HEK293 (cell line): ENCODE measurements around the gene XRCC6.

Source experiments
- CTCF ChIA-PET: fragments of 350-600 bp; formaldehyde crosslinking; extraction: SDS; loops from one replicate; lab custom pipeline; 2021; ENCODE audit warnings: antibody characterized with exemption; lab: Yijun Ruan, JAX
- POLR2A ChIA-PET: fragments of 300-600 bp; formaldehyde crosslinking; extraction: SDS; loops from one replicate; lab custom pipeline; 2020; ENCODE audit warnings: antibody characterized with exemption, inconsistent platforms; lab: Yijun Ruan, JAX
- H3K27ac ChIP-seq: fragments of 200-500 bp; sonication (Bioruptor generic); 2 replicates; pipeline ENCODE4 v1.5.1; 2014; ENCODE audit warnings: low read depth, low read length, control low read depth, inconsistent platforms; ENCODE audit errors: extremely low read depth
- H3K36me3 ChIP-seq, 2 experiments: fragments of 200-500 bp in 1 of 2; sonication (Bioruptor generic) in 1 of 2; 1 replicate in 1 of 2; 2 replicates in 1 of 2; pipeline ENCODE4 v1.5.1; 2014 to 2017; ENCODE audit warnings: inconsistent platforms in 2 of 2, low read length in 2 of 2; ENCODE audit not compliant: control insufficient read depth in 2 of 2, insufficient read depth in 1 of 2
- H3K4me1 ChIP-seq: fragments of 200-500 bp; sonication (Bioruptor generic); 2 replicates; pipeline ENCODE4 v1.5.1; 2014; ENCODE audit warnings: mild to moderate bottlenecking, low read length, inconsistent platforms; ENCODE audit not compliant: control insufficient read depth, insufficient read depth
- H3K4me3 ChIP-seq: 2 replicates; pipeline ENCODE4 v1.5.1; 2011; ENCODE audit warnings: low read depth, mild to moderate bottlenecking, control low read depth, low read length, moderate library complexity
- H3K9me3 ChIP-seq: fragments of 200-500 bp; sonication (Bioruptor generic); 2 replicates; pipeline ENCODE4 v1.5.1; 2014; ENCODE audit warnings: low read depth, low read length, inconsistent platforms; ENCODE audit not compliant: control insufficient read depth, insufficient read depth
- BCL11A ChIP-seq: fragments of 450-650 bp; formaldehyde crosslinking; IDR thresholded peaks from 2 replicates; pipeline ENCODE4 v1.5.1; 2016; ENCODE audit warnings: low read depth, missing biosample characterization, missing genetic modification characterization
- EGR2 ChIP-seq: fragments of 450-650 bp; formaldehyde crosslinking; IDR thresholded peaks from 2 replicates; pipeline ENCODE4 v1.5.1; 2016; ENCODE audit warnings: low read depth, missing biosample characterization, missing genetic modification characterization
- GLI2 ChIP-seq: fragments of 450-650 bp; formaldehyde crosslinking; IDR thresholded peaks from 2 replicates; pipeline ENCODE4; 2017; ENCODE audit warnings: missing biosample characterization, missing genetic modification characterization, low read depth, borderline replicate concordance
- ZBTB26 ChIP-seq: fragments of 450-650 bp; formaldehyde crosslinking; optimal IDR thresholded peaks from 2 replicates; pipeline ENCODE3; 2016; ENCODE audit warnings: missing biosample characterization, mild to moderate bottlenecking, missing genetic modification characterization
- ZEB2 ChIP-seq: fragments of 450-650 bp; formaldehyde crosslinking; IDR thresholded peaks from 2 replicates; pipeline ENCODE4 v1.5.1; 2016; ENCODE audit warnings: missing biosample characterization, missing genetic modification characterization
- ZFHX2 ChIP-seq: fragments of 450-650 bp; formaldehyde crosslinking; conservative IDR thresholded peaks from 2 replicates; pipeline ENCODE4 v1.5.1; 2016; ENCODE audit warnings: missing biosample characterization, missing genetic modification characterization
- ZNF112 ChIP-seq: fragments of 450-650 bp; formaldehyde crosslinking; IDR thresholded peaks from 2 replicates; pipeline ENCODE4 v1.5.0; 2017; ENCODE audit warnings: missing biosample characterization, missing genetic modification characterization
- ZNF155 ChIP-seq: fragments of 450-650 bp; formaldehyde crosslinking; IDR thresholded peaks from 2 replicates; pipeline ENCODE4 v1.5.1; 2016; ENCODE audit warnings: missing biosample characterization, missing genetic modification characterization
- ZNF18 ChIP-seq: fragments of 450-650 bp; formaldehyde crosslinking; IDR thresholded peaks from 2 replicates; pipeline ENCODE4 v1.5.1; 2016; ENCODE audit warnings: missing biosample characterization, missing genetic modification characterization
- ZNF202 ChIP-seq: fragments of 450-650 bp; formaldehyde crosslinking; IDR thresholded peaks from 2 replicates; pipeline ENCODE4 v1.5.1; 2016; ENCODE audit warnings: missing biosample characterization, missing genetic modification characterization, borderline replicate concordance
- ZNF350 ChIP-seq: fragments of 450-650 bp; formaldehyde crosslinking; IDR thresholded peaks from 2 replicates; pipeline ENCODE4 v1.5.0; 2017; ENCODE audit warnings: missing biosample characterization, mild to moderate bottlenecking, missing genetic modification characterization
- ZNF426 ChIP-seq: fragments of 450-650 bp; formaldehyde crosslinking; IDR thresholded peaks from 2 replicates; pipeline ENCODE4 v1.5.1; 2017; ENCODE audit warnings: missing biosample characterization, missing genetic modification characterization, mild to moderate bottlenecking, inconsistent platforms, moderate library complexity
- ZNF473 ChIP-seq: fragments of 450-650 bp; formaldehyde crosslinking; IDR thresholded peaks from 2 replicates; pipeline ENCODE4 v1.5.1; 2017; ENCODE audit warnings: missing biosample characterization, missing genetic modification characterization
- ZNF501 ChIP-seq: fragments of 450-650 bp; formaldehyde crosslinking; IDR thresholded peaks from 2 replicates; pipeline ENCODE4 v1.5.1; 2016; ENCODE audit warnings: missing biosample characterization, missing genetic modification characterization
- ZNF548 ChIP-seq: fragments of 450-650 bp; formaldehyde crosslinking; IDR thresholded peaks from 2 replicates; pipeline ENCODE4 v1.5.1; 2016; ENCODE audit warnings: missing biosample characterization, missing genetic modification characterization
- ZNF561 ChIP-seq: fragments of 450-650 bp; IDR thresholded peaks from 2 replicates; pipeline ENCODE4 v1.5.1; 2018; ENCODE audit warnings: missing biosample characterization, missing genetic modification characterization, borderline replicate concordance
- ZNF600 ChIP-seq: fragments of 450-650 bp; formaldehyde crosslinking; IDR thresholded peaks from 2 replicates; pipeline ENCODE4 v1.5.1; 2016; ENCODE audit warnings: missing biosample characterization, missing genetic modification characterization
- ZNF639 ChIP-seq: fragments of 450-650 bp; formaldehyde crosslinking; IDR thresholded peaks from 2 replicates; pipeline ENCODE4 v1.5.1; 2016; ENCODE audit warnings: missing biosample characterization, missing genetic modification characterization
- ZNF660 ChIP-seq: fragments of 450-650 bp; IDR thresholded peaks from 2 replicates; pipeline ENCODE4 v1.5.1; 2018; ENCODE audit warnings: missing biosample characterization, mild to moderate bottlenecking, missing genetic modification characterization
- ZNF747 ChIP-seq: fragments of 450-650 bp; formaldehyde crosslinking; IDR thresholded peaks from 2 replicates; pipeline ENCODE4 v1.5.1; 2016; ENCODE audit warnings: missing biosample characterization, missing genetic modification characterization
- ZNF76 ChIP-seq: fragments of 450-650 bp; formaldehyde crosslinking; IDR thresholded peaks from 2 replicates; pipeline ENCODE4; 2016; ENCODE audit warnings: low read depth, missing biosample characterization, missing genetic modification characterization, borderline replicate concordance
- ZNF777 ChIP-seq: fragments of 450-650 bp; formaldehyde crosslinking; IDR thresholded peaks from 2 replicates; pipeline ENCODE4 v1.5.1; 2017; ENCODE audit warnings: missing biosample characterization, missing genetic modification characterization, borderline replicate concordance
- ZSCAN16 ChIP-seq: fragments of 450-650 bp; formaldehyde crosslinking; IDR thresholded peaks from 2 replicates; pipeline ENCODE4 v1.5.1; 2016; ENCODE audit warnings: missing biosample characterization, missing genetic modification characterization
- ZSCAN4 ChIP-seq: fragments of 450-650 bp; formaldehyde crosslinking; IDR thresholded peaks from 2 replicates; pipeline ENCODE4 v1.5.1; 2017; ENCODE audit warnings: missing biosample characterization, missing genetic modification characterization

Gene XRCC6

GRCh38 chr22:41600976-41601375, 20.1 kb upstream of the XRCC6 start:
- Histone ChIP-seq H3K9me3 (no peaks in the 10 kb centered on the region), H3K4me3 (no peak overlapping the region), H3K36me3 (peaks cover 16 to 75% of the 10 kb centered on the region in 2 experiments), H3K4me1 (no peaks in the 10 kb centered on the region; the same call in 1 of the 2 replicates), H3K27ac (0 out of 2 replicates have a peak overlapping the region, but pooled peaks have one; percentile 4)
- TF ChIP-seq EGR2 (tag by site-specific recombination) (peak; percentile 25; the same call in 1 of the 2 replicates), BCL11A (tag by site-specific recombination) (no peak), ZFHX2 (tag by site-specific recombination) (0 out of 2 replicates have a peak, but pooled peaks have one; percentile 28)
- CTCF ChIA-PET = no interaction called here
- POLR2A ChIA-PET = no interaction called here

GRCh38 chr22:41603873-41604332, 17.2 kb upstream of the XRCC6 start:
- TF ChIP-seq ZNF561 (tag by site-specific recombination) = no peak
- TF ChIP-seq ZBTB26 (tag by site-specific recombination) = no peak
- no peak for TF ChIP-seq ZSCAN4
- no peak for TF ChIP-seq ZNF639 (tag by site-specific recombination)
- no peak for TF ChIP-seq ZNF350 (tag by site-specific recombination)
- no peak for TF ChIP-seq ZNF473 (tag by site-specific recombination)
- no peak for TF ChIP-seq ZNF76 (tag by site-specific recombination)
- no peaks in the 10 kb centered on the region for H3K9me3 ChIP-seq
- no peak overlapping the region for H3K4me3 ChIP-seq
- peaks cover 24 to 87% of the 10 kb centered on the region in 2 experiments for H3K36me3 ChIP-seq
- POLR2A ChIA-PET = interaction anchor here (0.6 to 1.6 kb wide), 5 partner anchors 13 to 66 kb away, joined by 3 to 16 read pairs (median 4); partner anchors contain the start of genes DESI1, PMM1 and XRCC6
- no peaks in the 10 kb centered on the region for H3K4me1 ChIP-seq
- H3K27ac ChIP-seq = no peak overlapping the region
- CTCF ChIA-PET = interaction anchor here (0.6 to 1.4 kb wide), 3 partner anchors 13 to 681 kb away, joined by 3 to 9 read pairs (median 3); partner anchors contain the start of gene PMM1

- Histone ChIP-seq H3K27ac (no peak overlapping the region), H3K4me3 (no peak overlapping the region), H3K9me3 (no peaks in the 10 kb centered on the region), H3K36me3 (peaks cover 18 to 53% of the 10 kb centered on the region in 2 experiments), H3K4me1 (no peaks in the 10 kb centered on the region)
- ChIA-PET POLR2A (interaction anchor here (1.2 to 2.0 kb wide), 2 partner anchors 12 to 19 kb away, joined by 8 to 10 read pairs; partner anchors contain the start of genes DESI1, PMM1 and XRCC6), CTCF (interaction anchor here (0.6 to 3.4 kb wide), 3 partner anchors 11 to 27 kb away, joined by 3 to 31 read pairs (median 5); partner anchors contain the start of gene PMM1)
- TF ChIP-seq GLI2 (no peak), ZNF747 (no peak), ZNF600 (tag by site-specific recombination) (no peak), ZNF426 (tag by site-specific recombination) (no peak), ZNF660 (tag by site-specific recombination) (no peak), ZNF112 (tag by site-specific recombination) (no peak), EGR2 (tag by site-specific recombination) (no peak), ZNF501 (no peak), ZSCAN16 (no peak), ZNF18 (tag by site-specific recombination) (no peak), ZNF202 (tag by site-specific recombination) (no peak), ZEB2 (no peak), ZNF548 (tag by site-specific recombination) (no peak), ZNF777 (tag by site-specific recombination) (no peak), ZNF155 (tag by site-specific recombination) (no peak)
These were observed 12.7 kb upstream of the XRCC6 start for GRCh38 chr22:41608386-41608785.
